ENCODE results near the gene PCDHA1. TPM values are rescaled to one million over a fixed set of nuclear protein-coding genes. Genes with fewer than 3 reads are reported as not detected.

Gene PCDHA1
- polyA plus RNA-seq, 1 donor: 0.55 TPM

DNA sequence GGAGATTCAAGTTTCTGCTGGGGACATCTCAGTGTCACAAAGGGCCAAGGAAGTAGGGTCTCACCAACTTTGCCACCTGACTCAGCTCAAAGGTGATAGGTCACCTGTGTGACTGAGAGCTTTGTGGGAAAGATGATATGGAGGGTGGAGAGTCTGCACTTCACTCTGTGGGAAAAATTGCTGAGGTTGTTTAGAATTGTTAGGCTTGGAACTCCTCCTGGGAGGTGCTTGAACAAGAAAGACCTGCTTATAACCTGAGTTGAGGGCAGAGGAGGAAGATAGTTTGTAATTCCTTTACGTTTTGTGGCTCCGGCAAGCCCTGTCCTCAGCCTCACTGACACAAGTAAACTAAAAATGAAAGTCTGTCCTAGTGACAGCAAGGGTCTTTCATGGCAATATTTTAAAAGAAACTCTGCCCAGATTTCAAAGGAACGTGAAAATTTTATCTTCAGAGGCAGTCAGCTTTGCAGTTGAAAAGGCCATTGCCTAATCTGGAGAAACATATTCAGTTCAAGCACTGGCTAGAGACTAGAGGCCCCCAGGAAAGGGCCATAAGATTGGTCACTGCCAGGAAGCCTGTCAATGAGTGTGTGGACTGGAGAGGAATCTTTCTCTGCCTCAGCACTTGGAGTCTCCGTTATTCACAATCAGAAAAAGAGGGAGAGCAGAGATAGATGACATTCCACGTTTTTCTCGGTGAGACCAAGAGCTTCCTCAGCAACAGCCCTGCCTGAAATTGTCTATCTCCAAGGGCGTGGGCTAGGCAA is 203.5 kb downstream of the PCDHA1 start:
- no peaks in the 10 kb centered on the region for H3K9me3 ChIP-seq (ENCODE audit: control insufficient read depth, low read depth, low read length)
- H3K27me3 ChIP-seq (ENCODE audit: control insufficient read depth, insufficient read depth, low read length): no peaks in the 10 kb centered on the region
- no peak overlapping the region for H3K27ac ChIP-seq (ENCODE audit: low read length)
- no peak for DNase-seq
- no peaks in the 10 kb centered on the region for H3K36me3 ChIP-seq (ENCODE audit: control insufficient read depth, insufficient read depth, low read length)
- no peaks in the 10 kb centered on the region for H3K4me1 ChIP-seq (ENCODE audit: control insufficient read depth, insufficient read depth, low read length)
- H3K4me3 ChIP-seq (ENCODE audit: low read length): no peak overlapping the region
- WGBS (ENCODE audit: insufficient coverage, low lambda C conversion rate): 75% methylated on average over 2 of the region's 7 CpGs

DNA sequence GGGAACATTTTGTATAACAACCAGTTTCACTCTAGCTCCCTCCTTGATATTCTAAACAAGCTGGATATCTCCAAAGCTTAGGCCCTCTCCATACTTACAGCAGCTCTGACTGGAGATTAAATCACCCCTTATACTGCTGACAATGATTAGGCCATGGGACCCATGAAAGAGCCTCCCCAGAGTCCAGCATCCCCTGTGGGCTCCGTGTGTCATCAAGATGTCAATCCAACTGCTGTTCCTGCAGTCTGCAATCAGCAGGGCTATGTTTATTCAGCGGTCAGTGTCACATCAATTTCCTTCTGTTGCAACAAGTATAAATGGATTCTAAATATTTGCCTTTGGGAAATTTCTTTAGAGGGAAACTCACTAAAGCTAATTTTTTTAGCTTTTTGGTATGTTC is 206.9 kb downstream of the PCDHA1 start:
- no peaks in the 10 kb centered on the region for H3K36me3 ChIP-seq (ENCODE audit: control insufficient read depth, insufficient read depth, low read length)
- no peaks in the 10 kb centered on the region for H3K27me3 ChIP-seq (ENCODE audit: control insufficient read depth, insufficient read depth, low read length)
- no peak for DNase-seq
- no peaks in the 10 kb centered on the region for H3K9me3 ChIP-seq (ENCODE audit: control insufficient read depth, low read depth, low read length)
- no peak overlapping the region for H3K4me3 ChIP-seq (ENCODE audit: low read length)
- H3K4me1 ChIP-seq (ENCODE audit: control insufficient read depth, insufficient read depth, low read length): no peaks in the 10 kb centered on the region
- no CpG with 5 or more reads among the region's 2 CpGs for WGBS (ENCODE audit: insufficient coverage, low lambda C conversion rate)
- no peak overlapping the region for H3K27ac ChIP-seq (ENCODE audit: low read length)

- H3K9me3 ChIP-seq (ENCODE audit: control insufficient read depth, low read depth, low read length): no peaks in the 10 kb centered on the region
- no peaks in the 10 kb centered on the region for H3K36me3 ChIP-seq (ENCODE audit: control insufficient read depth, insufficient read depth, low read length)
- no peaks in the 10 kb centered on the region for H3K4me1 ChIP-seq (ENCODE audit: control insufficient read depth, insufficient read depth, low read length)
- DNase-seq: no peak
- H3K27ac ChIP-seq (ENCODE audit: low read length): no peak overlapping the region
- no peaks in the 10 kb centered on the region for H3K27me3 ChIP-seq (ENCODE audit: control insufficient read depth, insufficient read depth, low read length)
- H3K4me3 ChIP-seq (ENCODE audit: low read length): no peak overlapping the region
- no CpG with 5 or more reads among the region's 1 CpG for WGBS (ENCODE audit: insufficient coverage, low lambda C conversion rate)
Measured at GRCh38 chr5:140996060-140996459, 210.1 kb downstream of the PCDHA1 start.

- Histone ChIP-seq H3K9me3 (ENCODE audit: control insufficient read depth, low read depth, low read length) (no peaks in the 10 kb centered on the region), H3K4me3 (ENCODE audit: low read length) (no peak overlapping the region), H3K27ac (ENCODE audit: low read length) (no peak overlapping the region), H3K36me3 (ENCODE audit: control insufficient read depth, insufficient read depth, low read length) (no peaks in the 10 kb centered on the region), H3K27me3 (ENCODE audit: control insufficient read depth, insufficient read depth, low read length) (peaks cover 12% of the 10 kb centered on the region), H3K4me1 (ENCODE audit: control insufficient read depth, insufficient read depth, low read length) (no peaks in the 10 kb centered on the region)
- no peak for DNase-seq
- WGBS (ENCODE audit: insufficient coverage, low lambda C conversion rate): no CpG with 5 or more reads among the region's 2 CpGs
Measured at GRCh38 chr5:140998921-140999410, 213.0 kb downstream of the PCDHA1 start.

GRCh38 chr5:141001446-141001843 is 215.5 kb downstream of the PCDHA1 start:
- H3K4me3 ChIP-seq (ENCODE audit: low read length): no peak overlapping the region
- no peaks in the 10 kb centered on the region for H3K36me3 ChIP-seq (ENCODE audit: control insufficient read depth, insufficient read depth, low read length)
- no CpG with 5 or more reads among the region's 9 CpGs for WGBS (ENCODE audit: insufficient coverage, low lambda C conversion rate)
- no peak for DNase-seq
- peaks cover 14% of the 10 kb centered on the region for H3K27me3 ChIP-seq (ENCODE audit: control insufficient read depth, insufficient read depth, low read length)
- peak overlapping the region; percentile 18 for H3K27ac ChIP-seq (ENCODE audit: low read length)
- H3K4me1 ChIP-seq (ENCODE audit: control insufficient read depth, insufficient read depth, low read length): no peaks in the 10 kb centered on the region
- H3K9me3 ChIP-seq (ENCODE audit: control insufficient read depth, low read depth, low read length): no peaks in the 10 kb centered on the region

DNA sequence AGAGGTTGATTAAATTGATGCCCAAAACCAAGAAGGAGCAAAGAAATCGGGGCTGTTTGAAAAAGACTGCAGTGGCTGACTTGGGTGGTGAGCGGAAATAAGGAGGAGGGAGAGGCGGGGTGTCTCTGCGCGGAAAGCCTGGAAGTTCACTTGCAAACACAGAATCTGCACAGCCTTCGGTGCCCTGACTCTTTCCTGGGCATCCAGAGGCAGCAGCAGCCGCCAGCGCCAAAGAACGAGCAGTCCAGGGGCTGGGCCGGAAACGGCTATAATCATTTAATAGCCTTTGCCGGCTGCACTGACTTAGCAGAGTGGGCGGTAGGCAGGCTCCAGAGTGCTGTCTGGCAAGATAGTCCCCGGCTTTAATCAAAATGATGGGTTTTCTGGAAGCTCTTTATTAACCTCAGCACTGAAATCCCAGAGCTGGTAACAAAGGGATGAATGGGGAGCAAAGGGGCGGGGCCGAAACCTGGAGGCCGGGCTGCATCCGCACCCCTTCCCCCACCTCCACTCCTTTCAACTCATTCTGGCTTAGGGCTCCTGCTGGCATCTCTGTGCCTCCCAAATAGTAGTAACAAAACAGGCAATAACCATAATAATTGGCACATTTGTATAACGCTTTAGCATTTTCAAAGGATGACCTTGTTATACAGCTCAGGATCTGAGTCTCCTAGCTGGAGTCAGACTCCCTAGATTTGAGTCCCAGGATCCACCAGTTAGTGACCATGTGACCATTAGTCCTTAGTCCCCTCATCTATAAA is 216.1 kb downstream of the PCDHA1 start:
- no peaks in the 10 kb centered on the region for H3K9me3 ChIP-seq (ENCODE audit: control insufficient read depth, low read depth, low read length)
- H3K36me3 ChIP-seq (ENCODE audit: control insufficient read depth, insufficient read depth, low read length): no peaks in the 10 kb centered on the region
- no peak overlapping the region for H3K4me3 ChIP-seq (ENCODE audit: low read length)
- H3K27me3 ChIP-seq (ENCODE audit: control insufficient read depth, insufficient read depth, low read length): peaks cover 14% of the 10 kb centered on the region
- peak overlapping the region; percentile 18 for H3K27ac ChIP-seq (ENCODE audit: low read length)
- no peaks in the 10 kb centered on the region for H3K4me1 ChIP-seq (ENCODE audit: control insufficient read depth, insufficient read depth, low read length)
- peak; percentile 10 to 17 for DNase-seq
- no CpG with 5 or more reads among the region's 19 CpGs for WGBS (ENCODE audit: insufficient coverage, low lambda C conversion rate)

DNA sequence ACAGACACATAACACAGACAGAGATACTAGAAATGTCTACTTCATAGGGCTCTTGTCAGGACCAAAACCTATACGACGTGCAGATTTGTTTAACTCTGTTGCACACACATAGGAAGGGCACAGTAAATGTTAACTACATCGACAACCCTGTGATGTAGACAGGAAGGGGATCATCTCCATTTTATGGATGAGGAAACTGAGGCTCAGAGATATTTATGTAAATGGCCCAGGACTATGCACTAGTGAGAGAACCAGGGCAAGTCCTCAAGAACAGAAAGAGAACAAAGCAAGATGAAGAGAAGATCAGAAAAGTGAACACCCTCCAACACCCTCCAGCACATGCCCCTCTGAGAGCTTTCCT is 216.6 kb downstream of the PCDHA1 start:
- no peaks in the 10 kb centered on the region for H3K36me3 ChIP-seq (ENCODE audit: control insufficient read depth, insufficient read depth, low read length)
- WGBS (ENCODE audit: insufficient coverage, low lambda C conversion rate): no CpG with 5 or more reads among the region's 3 CpGs
- H3K27ac ChIP-seq (ENCODE audit: low read length): no peak overlapping the region
- H3K4me1 ChIP-seq (ENCODE audit: control insufficient read depth, insufficient read depth, low read length): no peaks in the 10 kb centered on the region
- H3K4me3 ChIP-seq (ENCODE audit: low read length): no peak overlapping the region
- no peak for DNase-seq
- H3K9me3 ChIP-seq (ENCODE audit: control insufficient read depth, low read depth, low read length): no peaks in the 10 kb centered on the region
- H3K27me3 ChIP-seq (ENCODE audit: control insufficient read depth, insufficient read depth, low read length): peaks cover 14% of the 10 kb centered on the region

- WGBS (ENCODE audit: insufficient coverage, low lambda C conversion rate): no CpG with 5 or more reads among the region's 3 CpGs
- no peaks in the 10 kb centered on the region for H3K9me3 ChIP-seq (ENCODE audit: control insufficient read depth, low read depth, low read length)
- no peaks in the 10 kb centered on the region for H3K4me1 ChIP-seq (ENCODE audit: control insufficient read depth, insufficient read depth, low read length)
- no peaks in the 10 kb centered on the region for H3K36me3 ChIP-seq (ENCODE audit: control insufficient read depth, insufficient read depth, low read length)
- no peak overlapping the region for H3K4me3 ChIP-seq (ENCODE audit: low read length)
- DNase-seq: no peak
- peaks cover 14% of the 10 kb centered on the region for H3K27me3 ChIP-seq (ENCODE audit: control insufficient read depth, insufficient read depth, low read length)
- H3K27ac ChIP-seq (ENCODE audit: low read length): no peak overlapping the region
Measured at GRCh38 chr5:141003031-141003430, 217.1 kb downstream of the PCDHA1 start.

GRCh38 chr5:141003791-141004611 is 218.1 kb downstream of the PCDHA1 start:
- WGBS (ENCODE audit: insufficient coverage, low lambda C conversion rate): no CpG with 5 or more reads among the region's 4 CpGs
- DNase-seq: no peak
- H3K4me1 ChIP-seq (ENCODE audit: control insufficient read depth, insufficient read depth, low read length): no peaks in the 10 kb centered on the region

DNA sequence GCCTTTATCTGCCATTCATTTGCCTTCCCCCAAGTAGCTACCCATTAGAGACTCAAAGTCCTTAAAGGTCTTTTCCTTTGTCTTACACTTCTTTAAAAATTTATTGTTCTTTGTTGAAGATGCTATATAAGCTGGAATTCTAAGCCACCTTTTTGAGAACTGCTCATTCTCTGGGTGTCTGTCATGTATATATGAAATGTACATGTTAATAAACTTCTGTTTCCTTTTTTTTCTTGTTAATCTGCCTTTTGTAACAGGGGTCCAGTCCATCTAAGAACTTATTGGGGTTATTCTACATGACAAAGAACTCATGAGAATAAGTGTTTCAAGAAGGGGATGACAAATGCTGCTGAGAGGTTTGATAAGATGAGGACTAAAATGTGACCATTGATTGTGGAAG is 221.9 kb downstream of the PCDHA1 start:
- Histone ChIP-seq H3K27ac (ENCODE audit: low read length) (no peak overlapping the region), H3K4me3 (ENCODE audit: low read length) (no peak overlapping the region), H3K9me3 (ENCODE audit: control insufficient read depth, low read depth, low read length) (no peaks in the 10 kb centered on the region), H3K27me3 (ENCODE audit: control insufficient read depth, insufficient read depth, low read length) (peaks cover 2% of the 10 kb centered on the region), H3K4me1 (ENCODE audit: control insufficient read depth, insufficient read depth, low read length) (no peaks in the 10 kb centered on the region), H3K36me3 (ENCODE audit: control insufficient read depth, insufficient read depth, low read length) (no peaks in the 10 kb centered on the region)
- DNase-seq: no peak

More at GRCh38 chr5:141003791-141004611, 218.1 kb downstream of the PCDHA1 start:
- Histone ChIP-seq H3K9me3 (ENCODE audit: control insufficient read depth, low read depth, low read length) (no peaks in the 10 kb centered on the region), H3K27ac (ENCODE audit: low read length) (no peak overlapping the region), H3K27me3 (ENCODE audit: control insufficient read depth, insufficient read depth, low read length) (peaks cover 14% of the 10 kb centered on the region), H3K36me3 (ENCODE audit: control insufficient read depth, insufficient read depth, low read length) (no peaks in the 10 kb centered on the region), H3K4me3 (ENCODE audit: low read length) (no peak overlapping the region)

Data from large intestine (tissue), 3 donors.